ENCODE data around the gene PSAP. TPM values are rescaled to one million over a fixed set of nuclear protein-coding genes. Genes with fewer than 3 reads are reported as not detected.

Gene PSAP
- total RNA-seq, 1 experiment from 2014 or later: 336 TPM

GRCh38 chr10:71840177-71840957 lies 10.7 kb downstream of the PSAP start:
- H3K4ac ChIP-seq (ENCODE audit: low read depth, low read length): no peak overlapping the region
- peak overlapping the region; percentile 68 for H3K18ac ChIP-seq (ENCODE audit: insufficient read length, low read depth, low read length)
- H2BK120ac ChIP-seq (ENCODE audit: low read depth, low read length, poor library complexity, severe bottlenecking): no peak overlapping the region
- H2BK12ac ChIP-seq (ENCODE audit: insufficient read length, low read depth, low read length): no peak overlapping the region
- no peak overlapping the region for H3K4me2 ChIP-seq (ENCODE audit: insufficient read depth, insufficient read length, low read length)
- H4K20me1 ChIP-seq (ENCODE audit: control insufficient read depth, insufficient read depth, insufficient read length): no peaks in the 10 kb centered on the region
- no peak overlapping the region for H3K9ac ChIP-seq (ENCODE audit: extremely low read depth, insufficient read length, low read length)
- H2AFZ ChIP-seq (ENCODE audit: low read length): no peak overlapping the region
- H3K27ac ChIP-seq (ENCODE audit: insufficient read length, low read depth, low read length): peak overlapping the region; percentile 14
- H3K27me3 ChIP-seq (ENCODE audit: insufficient read depth, low read length): no peaks in the 10 kb centered on the region
- DNase-seq: peak; percentile 94
- H4K5ac ChIP-seq (ENCODE audit: insufficient read length, low read depth, low read length): no peak overlapping the region
- no peak for TF ChIP-seq CTCF (conservative IDR thresholded peaks at IDR 0.05)
- no peaks in the 10 kb centered on the region for H3K23me2 ChIP-seq (ENCODE audit: insufficient read length, low read depth, low read length, poor library complexity, severe bottlenecking)
- H2BK15ac ChIP-seq (ENCODE audit: low read depth, low read length): no peak overlapping the region
- no CpG with 5 or more reads among the region's 6 CpGs for WGBS (ENCODE audit: extremely low coverage, insufficient read length, low lambda C conversion rate)
- H3K9me3 ChIP-seq (ENCODE audit: control insufficient read depth, low read depth, low read length): no peaks in the 10 kb centered on the region
- H4K8ac ChIP-seq (replicated peaks; ENCODE audit: insufficient read length, low read depth, low read length): no peak overlapping the region
- peaks cover 0 to 4% (median 4%) of the 10 kb centered on the region in 3 experiments; a peak in 2 of 7 replicates for H3K36me3 Mint-ChIP-seq (ENCODE audit: insufficient read depth in 1 of 3, low read depth in 3 of 3)
- no peak overlapping the region for H2BK20ac ChIP-seq (ENCODE audit: low read depth, low read length, poor library complexity, severe bottlenecking)
- no peak overlapping the region for H4K91ac ChIP-seq (ENCODE audit: insufficient read length, low read depth, low read length)
- no peak overlapping the region for H3K23ac ChIP-seq (ENCODE audit: insufficient read length, low read depth, low read length)
- no peaks in the 10 kb centered on the region for H3K27me3 Mint-ChIP-seq (ENCODE audit: low read depth)
- no peak overlapping the region for H2AK5ac ChIP-seq (ENCODE audit: insufficient read length, low read length)
- peaks cover 50 to 65% of the 10 kb centered on the region in 2 experiments for H3K4me1 Mint-ChIP-seq
- H3T11ph ChIP-seq (ENCODE audit: low read length): no peak overlapping the region
- H3K4me1 ChIP-seq (ENCODE audit: insufficient read depth, low read length): peaks cover 14% of the 10 kb centered on the region; the same call in 1 of the 2 replicates
- H3K4me3 Mint-ChIP-seq: peak overlapping the region in 1 of 2 experiments; percentile 26; a peak in 1 of 5 replicates
- peaks cover 5% of the 10 kb centered on the region for H3K79me1 ChIP-seq (ENCODE audit: insufficient read depth, low read depth, low read length, poor library complexity, severe bottlenecking)
- no peak overlapping the region for H2BK5ac ChIP-seq (ENCODE audit: insufficient read length, low read length)
- H3K56ac ChIP-seq (ENCODE audit: insufficient read length, low read depth, low read length): no peak overlapping the region
- H3K79me2 ChIP-seq (ENCODE audit: insufficient read depth, low read length): peaks cover 62% of the 10 kb centered on the region; the same call in 1 of the 2 replicates
- peak overlapping the region; percentile 21; the same call in 1 of the 2 replicates for H3K14ac ChIP-seq (ENCODE audit: insufficient read depth, low read length)
- H3K9me3 Mint-ChIP-seq: no peaks in the 10 kb centered on the region
- peak overlapping the region in 2 of 3 experiments; percentile 68 to 73; a peak in 5 of 7 replicates for H3K27ac Mint-ChIP-seq

Measured in H9 (cell line).